Mucosa of descending colon (tissue), 3 donors: Measurements from ENCODE around the gene BOLA3. TPM values are rescaled to one million over a fixed set of nuclear protein-coding genes. Genes with fewer than 3 reads are reported as not detected.
"Not testable (repeated sequence)": the region's sequence is repeated elsewhere in the genome, so short reads cannot be mapped to it uniquely, and the experiment has no call there.

Experiments used
- ATAC-seq: fragments of 200-7000 bp; cut with Tn5 transposase; one replicate; pipeline ENCODE4 v1.9.1; 2020; ENCODE audit warnings: mild to moderate bottlenecking, moderate library complexity
- DNase-seq, 3 donors: peaks; one replicate each; pipeline ENCODE4 v3.0.0-alpha.2; 2020
- H3K36me3 ChIP-seq: fragments of 200-600 bp; one replicate; pipeline ENCODE4 v1.8.0; 2021; ENCODE audit warnings: low read depth, mild to moderate bottlenecking
- H3K4me1 ChIP-seq: fragments of 200-600 bp; one replicate; pipeline ENCODE4 v1.8.0; 2021; ENCODE audit warnings: low read depth, mild to moderate bottlenecking
- H3K4me3 ChIP-seq: fragments of 200-600 bp; one replicate; pipeline ENCODE4 v1.8.0; 2021; ENCODE audit warnings: mild to moderate bottlenecking
- H3K9me3 ChIP-seq: fragments of 200-600 bp; one replicate; pipeline ENCODE4 v1.8.0; 2021; ENCODE audit warnings: mild to moderate bottlenecking
- intact Hi-C, 2 donors: fragments of 100-400 bp; cut with DNase I in 1 of 2; cut with micrococcal nuclease in 1 of 2; formaldehyde crosslinking; loops; one replicate each; pipeline versions ENCODE4 v1.11.0 to v1.11.1; 2022; cut with DNase I, micrococcal nuclease
- total RNA-seq, 3 donors: library from RNA; stranded (reverse); fragmentation: NEBNext Ultra II Directional in 2 of 3; extraction: Animal tissue kit (Norgen Biotek cat#: 25700) in 2 of 3; gene quantifications; one replicate each; pipeline versions ENCODE4 v1.2.1 to v1.2.4, GENCODE V29; 2021 to 2023
- TF ChIP-seq, protein P1 (sequence below): fragments of 200-600 bp; IDR thresholded peaks from one replicate; pipeline ENCODE4 v1.8.0; 2022; ENCODE audit warnings: antibody characterized with exemption, mild to moderate bottlenecking
- donor health status: DM: no; HTN: no; CAD: no; lungs with moderate emphysema.
- donor health status: DM: no; HTN: no; CAD: no.
- donor health status: DM: no; HTN: yes; CAD: no.

BOLA3 gene
- total RNA-seq, 3 donors from 2014 or later, result 29.6 to 47.0 (median 38.0) TPM

- no peak for ATAC-seq
- TF ChIP-seq, protein P1, sequence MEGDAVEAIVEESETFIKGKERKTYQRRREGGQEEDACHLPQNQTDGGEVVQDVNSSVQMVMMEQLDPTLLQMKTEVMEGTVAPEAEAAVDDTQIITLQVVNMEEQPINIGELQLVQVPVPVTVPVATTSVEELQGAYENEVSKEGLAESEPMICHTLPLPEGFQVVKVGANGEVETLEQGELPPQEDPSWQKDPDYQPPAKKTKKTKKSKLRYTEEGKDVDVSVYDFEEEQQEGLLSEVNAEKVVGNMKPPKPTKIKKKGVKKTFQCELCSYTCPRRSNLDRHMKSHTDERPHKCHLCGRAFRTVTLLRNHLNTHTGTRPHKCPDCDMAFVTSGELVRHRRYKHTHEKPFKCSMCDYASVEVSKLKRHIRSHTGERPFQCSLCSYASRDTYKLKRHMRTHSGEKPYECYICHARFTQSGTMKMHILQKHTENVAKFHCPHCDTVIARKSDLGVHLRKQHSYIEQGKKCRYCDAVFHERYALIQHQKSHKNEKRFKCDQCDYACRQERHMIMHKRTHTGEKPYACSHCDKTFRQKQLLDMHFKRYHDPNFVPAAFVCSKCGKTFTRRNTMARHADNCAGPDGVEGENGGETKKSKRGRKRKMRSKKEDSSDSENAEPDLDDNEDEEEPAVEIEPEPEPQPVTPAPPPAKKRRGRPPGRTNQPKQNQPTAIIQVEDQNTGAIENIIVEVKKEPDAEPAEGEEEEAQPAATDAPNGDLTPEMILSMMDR, result no peak
- Histone ChIP-seq H3K4me3 (no peak overlapping the region), H3K9me3 (no peaks in the 10 kb centered on the region), H3K36me3 (no peaks in the 10 kb centered on the region), H3K4me1 (no peaks in the 10 kb centered on the region)
- intact Hi-C loops, result no loop called here
- no peak for DNase-seq
Measured at GRCh38 chr2:74131901-74132300, 15.8 kb downstream of the BOLA3 start.

- Histone ChIP-seq H3K4me3 (no peak overlapping the region), H3K4me1 (no peaks in the 10 kb centered on the region), H3K36me3 (no peaks in the 10 kb centered on the region), H3K9me3 (no peaks in the 10 kb centered on the region)
- ATAC-seq, result no peak
- DNase-seq, result no peak
- TF ChIP-seq, protein P1, result no peak
- intact Hi-C loops, result no loop called here
Measured at GRCh38 chr2:74130211-74130995, 17.3 kb downstream of the BOLA3 start.

DNA sequence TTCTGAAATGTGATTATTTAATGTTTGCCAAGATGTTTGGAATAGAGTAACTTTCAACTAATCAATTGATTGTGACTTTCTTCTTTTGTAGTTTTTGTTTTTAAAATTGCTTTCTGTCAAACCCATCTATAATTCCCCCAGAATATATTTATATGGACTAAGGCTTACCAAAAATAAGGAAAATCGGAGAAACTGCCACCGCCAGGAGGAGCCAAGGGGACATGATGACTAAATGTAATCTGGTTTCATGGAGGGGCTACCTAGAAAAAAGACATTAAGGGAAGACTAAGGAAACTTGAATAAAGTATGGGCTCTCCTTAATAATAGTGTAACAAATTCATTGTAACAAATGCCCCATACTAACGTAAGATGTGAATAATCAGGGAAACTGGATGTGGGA is 19.5 kb downstream of the BOLA3 start:
- no peak overlapping the region for H3K4me3 ChIP-seq
- DNase-seq (no peak), ATAC-seq (no peak)

GRCh38 chr2:74123955-74124354 is 23.8 kb downstream of the BOLA3 start:
- H3K4me3 ChIP-seq, H3K36me3 ChIP-seq, ATAC-seq, DNase-seq, H3K4me1 ChIP-seq, intact Hi-C loops: not testable (repeated sequence)
- peaks cover 13% of the 10 kb centered on the region for H3K9me3 ChIP-seq

More for the DNA sequence above, 19.5 kb downstream of the BOLA3 start:
- TF ChIP-seq, protein P1, result no peak
- intact Hi-C loops, result no loop called here
- no peaks in the 10 kb centered on the region for H3K36me3 ChIP-seq
- peaks cover 3% of the 10 kb centered on the region for H3K9me3 ChIP-seq
- no peaks in the 10 kb centered on the region for H3K4me1 ChIP-seq

DNA sequence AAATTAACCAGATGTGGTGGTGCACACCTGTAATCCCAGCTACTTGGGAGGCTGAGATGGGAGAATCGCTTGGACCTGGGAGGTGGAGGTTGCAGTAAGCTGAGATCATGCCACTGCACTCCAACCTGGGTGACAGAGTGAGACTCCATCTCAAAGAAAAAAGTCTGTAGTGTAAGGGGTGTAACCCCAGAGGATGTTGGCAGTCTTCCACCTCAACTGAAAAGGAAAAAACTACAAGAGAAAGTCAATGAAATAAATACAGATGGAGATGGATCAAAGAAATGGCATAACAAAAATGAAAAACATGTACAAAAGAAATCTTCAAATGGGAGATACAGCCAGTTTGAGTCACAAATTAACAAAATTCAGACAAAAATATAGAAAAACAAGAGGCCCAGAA is 25.9 kb downstream of the BOLA3 start:
- DNase-seq, intact Hi-C loops: not testable (repeated sequence)

GRCh38 chr2:74119912-74120825 is 27.5 kb downstream of the BOLA3 start:
- TF ChIP-seq, protein P1, result peak; percentile 62
- ATAC-seq, result peak; percentile 99
- Histone ChIP-seq H3K9me3 (peaks cover 13% of the 10 kb centered on the region), H3K4me3 (peak overlapping the region; percentile 30), H3K36me3 (no peaks in the 10 kb centered on the region), H3K4me1 (no peaks in the 10 kb centered on the region)
- intact Hi-C loops, result no loop called here
- peak; percentile 85 to 94 (median 90) for DNase-seq

More for the DNA sequence above, 25.9 kb downstream of the BOLA3 start:
- not testable (repeated sequence) for H3K36me3 ChIP-seq, ATAC-seq, H3K4me1 ChIP-seq, H3K4me3 ChIP-seq
- H3K9me3 ChIP-seq, result peaks cover 13% of the 10 kb centered on the region
